K562 (cell line): Measurements from ENCODE around the gene ETFBKMT. TPM values are rescaled to one million over a fixed set of nuclear protein-coding genes. Genes with fewer than 3 reads are reported as not detected.

Experiments used
- BCL6 ChIP-seq: fragments of 250-450 bp; sonication (Bioruptor Pico); IDR thresholded peaks from 2 replicates; pipeline ENCODE4 v1.4.0; 2020
- BHLHE40 ChIP-seq: IDR thresholded peaks from 2 replicates; pipeline ENCODE4 v1.6.1; 2011; ENCODE audit warnings: low read length, improper control_type of control experiment
- CC2D1A ChIP-seq: fragments of 450-650 bp; IDR thresholded peaks from 2 replicates; pipeline ENCODE4 v1.6.1; 2017; ENCODE audit warnings: mild to moderate bottlenecking
- CHCHD3 ChIP-seq: fragments of 250-450 bp; sonication (Bioruptor Pico); IDR thresholded peaks from 2 replicates; pipeline ENCODE4 v2.1.2; 2022; ENCODE audit warnings: mild to moderate bottlenecking
- CREB3 ChIP-seq: fragments of 450-650 bp; conservative IDR thresholded peaks from 2 replicates; pipeline ENCODE4 v1.6.1; 2016; ENCODE audit warnings: missing genetic modification characterization, low read depth, mild to moderate bottlenecking, missing compliant biosample characterization, moderate library complexity
- FOXK2 ChIP-seq, 2 experiments: fragments of 450-650 bp; IDR thresholded peaks in 1 of 2; conservative IDR thresholded peaks in 1 of 2; 2 replicates each; pipeline ENCODE4 v1.6.1; 2016; ENCODE audit warnings: low read depth in 2 of 2, mild to moderate bottlenecking in 1 of 2
- GABPA ChIP-seq: fragments of 200-800 bp; sonication (Bioruptor generic); conservative IDR thresholded peaks from 2 replicates; pipeline ENCODE4 v1.6.1; 2016; ENCODE audit warnings: low read depth, missing genetic modification characterization, missing compliant biosample characterization
- KDM1A ChIP-seq, 2 experiments: fragments of 450-650 bp; IDR thresholded peaks; 2 replicates each; pipeline ENCODE4 v1.6.1; 2016; ENCODE audit warnings: mild to moderate bottlenecking in 2 of 2
- KLF16 ChIP-seq: IDR thresholded peaks from 2 replicates; pipeline ENCODE4 v1.6.1; 2016; ENCODE audit warnings: antibody characterized with exemption
- RBBP5 ChIP-seq: fragments of 200-600 bp; sonication (generic); IDR thresholded peaks from 2 replicates; pipeline ENCODE4 v1.6.1; 2012; ENCODE audit warnings: borderline replicate concordance, mild to moderate bottlenecking, low read length, control low read depth, inconsistent platforms; ENCODE audit not compliant: insufficient read depth, poor library complexity, severe bottlenecking
- SREBF2 ChIP-seq: sonication (generic); formaldehyde crosslinking; IDR thresholded peaks from 2 replicates; pipeline ENCODE4 v1.4.0; 2020; ENCODE audit warnings: mild to moderate bottlenecking, missing genetic modification reagents
- SUPT5H ChIP-seq: fragments of 450-650 bp; IDR thresholded peaks from 2 replicates; pipeline ENCODE4 v1.6.1; 2016
- U2AF1 ChIP-seq: fragments of 200-400 bp; formaldehyde crosslinking; optimal IDR thresholded peaks from 2 replicates; pipeline ENCODE3; 2017; ENCODE audit warnings: mild to moderate bottlenecking, low read depth, low read length, moderate library complexity
- ZBTB11 ChIP-seq, 3 experiments: fragments of 200-800 bp in 1 of 3; fragments of 250-450 bp in 1 of 3; fragments of 450-650 bp in 1 of 3; sonication (Bioruptor Pico) in 1 of 3; sonication (Bioruptor generic) in 1 of 3; formaldehyde crosslinking in 1 of 3; IDR thresholded peaks; 2 replicates each; pipeline versions ENCODE4 v1.6.1 to v1.8.0; 2016 to 2022; ENCODE audit warnings: mild to moderate bottlenecking in 2 of 3, missing genetic modification characterization in 2 of 3, missing compliant biosample characterization in 1 of 3, moderate library complexity in 1 of 3
- ZBTB5 ChIP-seq: fragments of 450-650 bp; IDR thresholded peaks from 2 replicates; pipeline ENCODE4 v1.6.1; 2017; ENCODE audit warnings: antibody characterized with exemption
- ZNF75A ChIP-seq: fragments of 450-650 bp; formaldehyde crosslinking; IDR thresholded peaks from 2 replicates; pipeline ENCODE4 v1.4.0; 2020; ENCODE audit warnings: mild to moderate bottlenecking
- polyA plus RNA-seq, 8 experiments: library from polyadenylated mRNA; depleted of rRNA in 4 of 8; stranded (reverse) in 5 of 8; unstranded in 3 of 8; fragments of >200 nt; fragmentation: Nextera tagmentation in 2 of 8; fragmentation: Illumina TruSeq in 1 of 8; extraction: Ambion mirVana in 2 of 8; extraction: Trizol in 1 of 8; gene quantifications; 2 replicates each; pipeline versions ENCODE4 v1.2.1 to v1.2.3, GENCODE V29; 2011 to 2014; ENCODE audit warnings: inconsistent platforms in 1 of 8, missing spikeins in 1 of 8
- total RNA-seq, 7 experiments: library from RNA; depleted of rRNA in 6 of 7; stranded (reverse); fragments of >200 nt in 6 of 7; fragmentation: Illumina TruSeq in 2 of 7; extraction: Trizol in 2 of 7; gene quantifications; 2 replicates each; pipeline versions ENCODE4 v1.2.1 to v1.2.3, GENCODE V29; 2011 to 2021; ENCODE audit warnings: low replicate concordance in 1 of 7
- TF ChIP-seq, protein P1 (sequence below): sonication (generic); IDR thresholded peaks from 2 replicates; pipeline ENCODE4 v1.6.1; 2016
- TF ChIP-seq, protein P2 (sequence below): sonication (generic); formaldehyde crosslinking; IDR thresholded peaks from 2 replicates; pipeline ENCODE4 v1.8.0; 2022; ENCODE audit warnings: mild to moderate bottlenecking, missing genetic modification reagents

Gene ETFBKMT
- total and polyA plus RNA-seq, 9 of the 15 experiments (the other 6 are each of a cell fraction or from before 2014, with no cell fraction given) = 0.18 to 1.7 (median 0.96) TPM

DNA sequence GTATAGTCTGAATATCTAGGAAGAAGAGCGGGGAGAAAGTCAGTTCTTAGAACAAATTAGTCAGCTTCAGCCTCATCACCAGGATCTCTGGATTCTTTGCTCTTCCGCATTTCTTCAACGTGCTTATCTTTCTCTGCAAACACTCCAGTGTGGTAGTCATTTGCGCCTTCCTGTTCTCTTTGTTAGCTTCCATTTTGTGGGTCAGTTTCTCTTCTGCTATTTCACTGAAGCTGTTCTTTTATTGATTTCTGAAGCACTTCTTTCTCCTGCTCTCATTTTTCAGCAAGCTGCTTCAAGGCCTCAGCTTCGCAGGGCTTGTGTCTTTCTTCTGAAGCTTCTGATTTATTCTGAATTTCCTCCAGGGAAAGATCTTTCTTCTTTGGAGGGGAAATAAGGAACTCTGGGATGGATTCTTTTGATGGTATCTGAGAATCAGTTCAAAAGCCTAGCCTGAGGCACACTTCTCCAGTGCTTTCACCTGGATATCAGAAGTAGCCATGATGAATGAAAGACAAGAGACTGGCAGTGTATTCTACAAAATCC lies 55.9 kb downstream of the ETFBKMT start (continued):
- 0 out of 2 replicates have a peak, but pooled peaks have one; percentile 15 for TF ChIP-seq KLF16
- TF ChIP-seq SUPT5H = peak; percentile 82
- TF ChIP-seq RBBP5 = peak; percentile 75
- TF ChIP-seq BHLHE40 = peak; percentile 23; the same call in 1 of the 2 replicates
- no peak for TF ChIP-seq BCL6
- TF ChIP-seq CREB3 (tag) = peak; percentile 26; the same call in 1 of the 2 replicates
- TF ChIP-seq U2AF1 = no peak
- TF ChIP-seq, protein P1, sequence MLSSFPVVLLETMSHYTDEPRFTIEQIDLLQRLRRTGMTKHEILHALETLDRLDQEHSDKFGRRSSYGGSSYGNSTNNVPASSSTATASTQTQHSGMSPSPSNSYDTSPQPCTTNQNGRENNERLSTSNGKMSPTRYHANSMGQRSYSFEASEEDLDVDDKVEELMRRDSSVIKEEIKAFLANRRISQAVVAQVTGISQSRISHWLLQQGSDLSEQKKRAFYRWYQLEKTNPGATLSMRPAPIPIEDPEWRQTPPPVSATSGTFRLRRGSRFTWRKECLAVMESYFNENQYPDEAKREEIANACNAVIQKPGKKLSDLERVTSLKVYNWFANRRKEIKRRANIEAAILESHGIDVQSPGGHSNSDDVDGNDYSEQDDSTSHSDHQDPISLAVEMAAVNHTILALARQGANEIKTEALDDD = peak; percentile 89
- peak; percentile 57 for TF ChIP-seq GABPA (tag)
- no peak for TF ChIP-seq SREBF2 (CRISPR knock-in tag)
- TF ChIP-seq ZBTB5 = no peak
- TF ChIP-seq, protein P2, sequence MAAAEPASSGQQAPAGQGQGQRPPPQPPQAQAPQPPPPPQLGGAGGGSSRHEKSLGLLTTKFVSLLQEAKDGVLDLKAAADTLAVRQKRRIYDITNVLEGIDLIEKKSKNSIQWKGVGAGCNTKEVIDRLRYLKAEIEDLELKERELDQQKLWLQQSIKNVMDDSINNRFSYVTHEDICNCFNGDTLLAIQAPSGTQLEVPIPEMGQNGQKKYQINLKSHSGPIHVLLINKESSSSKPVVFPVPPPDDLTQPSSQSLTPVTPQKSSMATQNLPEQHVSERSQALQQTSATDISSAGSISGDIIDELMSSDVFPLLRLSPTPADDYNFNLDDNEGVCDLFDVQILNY (CRISPR knock-in tag) = no peak
- TF ChIP-seq CHCHD3 = no peak
- TF ChIP-seq CC2D1A = peak; percentile 88
- peak in 1 of 3 experiments; percentile 27; a peak in 1 of 6 replicates for TF ChIP-seq ZBTB11 (CRISPR knock-in tag; IDR thresholded peaks at IDR 0.05)
- peak; percentile 62 to 77; a peak in 3 of 4 replicates for TF ChIP-seq FOXK2 (conservative IDR thresholded peaks at IDR 0.05 in 1 of 2, IDR thresholded peaks at IDR 0.05 in 1 of 2; ENCODE audit: low read depth in 2 of 2)
- TF ChIP-seq KDM1A (IDR thresholded peaks at IDR 0.05) = peak; percentile 33 to 67; a peak in 3 of 4 replicates
- no peak; the same call in 1 of the 2 replicates for TF ChIP-seq ZNF75A (CRISPR knock-in tag)
